Measurements from ENCODE around the gene RAET1E. TPM values are rescaled to one million over a fixed set of nuclear protein-coding genes. Genes with fewer than 3 reads are reported as not detected.

RAET1E gene
- total RNA-seq, 1 experiment from 2014 or later, result not detected

DNA sequence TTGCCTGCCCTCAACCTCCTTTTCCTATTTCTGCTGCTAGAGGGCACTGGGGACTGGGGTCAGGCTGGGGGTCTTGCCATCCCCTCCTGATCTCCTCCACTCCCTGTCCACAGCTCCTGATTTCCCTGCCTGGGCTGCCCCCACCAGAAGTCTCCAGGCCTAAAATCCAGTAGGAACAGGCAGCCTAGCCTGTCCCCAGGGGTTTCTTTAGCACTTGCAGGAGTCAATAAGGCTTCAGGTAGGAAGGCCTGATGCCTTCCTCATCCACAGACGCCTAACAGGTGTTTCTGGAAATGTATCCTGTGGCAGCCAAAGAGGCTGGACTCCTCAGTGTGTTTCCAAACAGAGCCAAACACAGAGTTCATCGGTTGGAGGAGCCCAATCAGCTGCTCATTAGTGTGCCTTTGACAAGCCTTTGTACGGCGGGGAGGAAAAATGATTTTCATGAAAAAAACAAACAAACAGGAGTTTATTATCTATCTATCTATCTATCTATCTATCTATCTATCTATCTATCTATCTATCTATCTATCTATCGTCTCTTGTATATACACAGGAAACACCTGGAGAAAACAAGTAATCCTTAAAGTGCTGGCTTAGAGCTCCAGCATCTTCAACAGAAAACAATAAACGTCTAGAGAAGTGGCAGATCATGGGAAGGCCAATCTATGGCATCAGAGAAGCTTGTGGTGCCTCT lies 3.7 kb upstream of the RAET1E start:
- no peak overlapping the region for H3K18ac ChIP-seq (ENCODE audit: insufficient read length, low read depth, low read length)
- H3K4me1 ChIP-seq (ENCODE audit: insufficient read depth, low read length), result no peaks in the 10 kb centered on the region
- H3K27me3 ChIP-seq (ENCODE audit: insufficient read depth, low read length), result no peaks in the 10 kb centered on the region; the same call in 1 of the 2 replicates
- H4K91ac ChIP-seq (ENCODE audit: insufficient read length, low read depth, low read length), result no peak overlapping the region
- Mint-ChIP-seq H3K4me1 (peaks cover 3 to 7% of the 10 kb centered on the region in 2 experiments; a peak in 2 of 4 replicates), H3K27me3 (ENCODE audit: low read depth) (peaks cover 25% of the 10 kb centered on the region), H3K27ac (no peak overlapping the region; a peak in 1 of 7 replicates), H3K4me3 (no peak overlapping the region), H3K36me3 (ENCODE audit: insufficient read depth in 1 of 3, low read depth in 3 of 3) (peaks cover 0 to 2% (median 0%) of the 10 kb centered on the region in 3 experiments; a peak in 1 of 7 replicates), H3K9me3 (peaks cover 0 to 2% of the 10 kb centered on the region in 2 experiments; a peak in 1 of 5 replicates)
- H2BK20ac ChIP-seq (ENCODE audit: low read depth, low read length, poor library complexity, severe bottlenecking), result no peak overlapping the region
- H4K5ac ChIP-seq (ENCODE audit: insufficient read length, low read depth, low read length), result no peak overlapping the region
- H2BK120ac ChIP-seq (ENCODE audit: low read depth, low read length, poor library complexity, severe bottlenecking), result no peak overlapping the region
- no peak overlapping the region for H2BK12ac ChIP-seq (ENCODE audit: insufficient read length, low read depth, low read length)
- no peaks in the 10 kb centered on the region for H3K9me3 ChIP-seq (ENCODE audit: control insufficient read depth, low read depth, low read length)
- no peak overlapping the region for H3K23ac ChIP-seq (ENCODE audit: insufficient read length, low read depth, low read length)
- H2BK15ac ChIP-seq (ENCODE audit: low read depth, low read length), result no peak overlapping the region
- no peaks in the 10 kb centered on the region for H3K79me1 ChIP-seq (ENCODE audit: insufficient read depth, low read depth, low read length, poor library complexity, severe bottlenecking)
- no CpG with 5 or more reads among the region's 6 CpGs for WGBS (ENCODE audit: extremely low coverage, insufficient read length, low lambda C conversion rate)
- H3K27ac ChIP-seq (ENCODE audit: insufficient read length, low read depth, low read length), result no peak overlapping the region
- no peak for DNase-seq
- H3K9ac ChIP-seq (ENCODE audit: extremely low read depth, insufficient read length, low read length), result no peak overlapping the region
- no peak overlapping the region for H3K14ac ChIP-seq (ENCODE audit: insufficient read depth, low read length)
- no peak overlapping the region for H3K56ac ChIP-seq (ENCODE audit: insufficient read length, low read depth, low read length)
- no peaks in the 10 kb centered on the region for H3K79me2 ChIP-seq (ENCODE audit: insufficient read depth, low read length)
- H4K20me1 ChIP-seq (ENCODE audit: control insufficient read depth, insufficient read depth, insufficient read length), result no peaks in the 10 kb centered on the region
- H2BK5ac ChIP-seq (ENCODE audit: insufficient read length, low read length), result no peak overlapping the region
- no peak overlapping the region for H4K8ac ChIP-seq (replicated peaks; ENCODE audit: insufficient read length, low read depth, low read length)
- no peak overlapping the region for H3T11ph ChIP-seq (ENCODE audit: low read length)
- TF ChIP-seq, protein P1, sequence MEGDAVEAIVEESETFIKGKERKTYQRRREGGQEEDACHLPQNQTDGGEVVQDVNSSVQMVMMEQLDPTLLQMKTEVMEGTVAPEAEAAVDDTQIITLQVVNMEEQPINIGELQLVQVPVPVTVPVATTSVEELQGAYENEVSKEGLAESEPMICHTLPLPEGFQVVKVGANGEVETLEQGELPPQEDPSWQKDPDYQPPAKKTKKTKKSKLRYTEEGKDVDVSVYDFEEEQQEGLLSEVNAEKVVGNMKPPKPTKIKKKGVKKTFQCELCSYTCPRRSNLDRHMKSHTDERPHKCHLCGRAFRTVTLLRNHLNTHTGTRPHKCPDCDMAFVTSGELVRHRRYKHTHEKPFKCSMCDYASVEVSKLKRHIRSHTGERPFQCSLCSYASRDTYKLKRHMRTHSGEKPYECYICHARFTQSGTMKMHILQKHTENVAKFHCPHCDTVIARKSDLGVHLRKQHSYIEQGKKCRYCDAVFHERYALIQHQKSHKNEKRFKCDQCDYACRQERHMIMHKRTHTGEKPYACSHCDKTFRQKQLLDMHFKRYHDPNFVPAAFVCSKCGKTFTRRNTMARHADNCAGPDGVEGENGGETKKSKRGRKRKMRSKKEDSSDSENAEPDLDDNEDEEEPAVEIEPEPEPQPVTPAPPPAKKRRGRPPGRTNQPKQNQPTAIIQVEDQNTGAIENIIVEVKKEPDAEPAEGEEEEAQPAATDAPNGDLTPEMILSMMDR (conservative IDR thresholded peaks at IDR 0.05), result no peak
- H3K4ac ChIP-seq (ENCODE audit: low read depth, low read length), result no peak overlapping the region
- no peak overlapping the region for H2AFZ ChIP-seq (ENCODE audit: low read length)
- H3K23me2 ChIP-seq (ENCODE audit: insufficient read length, low read depth, low read length, poor library complexity, severe bottlenecking), result no peaks in the 10 kb centered on the region
- no peak overlapping the region for H3K4me2 ChIP-seq (ENCODE audit: insufficient read depth, insufficient read length, low read length)
- H2AK5ac ChIP-seq (ENCODE audit: insufficient read length, low read length), result no peak overlapping the region
